ENCODE results near the gene CADM3. TPM values are rescaled to one million over a fixed set of nuclear protein-coding genes. Genes with fewer than 3 reads are reported as not detected.

Gene CADM3
- total and polyA plus RNA-seq, 9 of the 15 experiments (the other 6 are each of a cell fraction or from before 2014, with no cell fraction given) = 0.04 TPM; not detected in 8

- TF ChIP-seq MCM7 (IDR thresholded peaks at IDR 0.05) = no peak
- TF ChIP-seq NFE2 (IDR thresholded peaks at IDR 0.05; ENCODE audit: low read depth) = no peak
- 0 out of 2 replicates have a peak, but pooled peaks have one; percentile 10 for TF ChIP-seq GATA2 (CRISPR knock-in tag; IDR thresholded peaks at IDR 0.05)
- TF ChIP-seq RBM14 (IDR thresholded peaks at IDR 0.05; ENCODE audit: borderline replicate concordance, insufficient read depth, low read depth, low read length) = no peak
- TF ChIP-seq CAMTA2 (CRISPR knock-in tag; conservative IDR thresholded peaks at IDR 0.05) = no peak
- TF ChIP-seq CBFA2T2 (conservative IDR thresholded peaks at IDR 0.05) = no peak
- no peak for TF ChIP-seq ZFP36 (IDR thresholded peaks at IDR 0.05; ENCODE audit: low read depth, low read length, partially characterized antibody)
- TF ChIP-seq ZNF780A (CRISPR knock-in tag; IDR thresholded peaks at IDR 0.05) = no peak
- TF ChIP-seq CBX3 (IDR thresholded peaks at IDR 0.05; ENCODE audit: borderline replicate concordance in 1 of 2, low read length in 2 of 2) = peak in 1 of 2 experiments; percentile 77; a peak in 1 of 3 replicates
- TF ChIP-seq ZNF695 (CRISPR knock-in tag; IDR thresholded peaks at IDR 0.05) = no peak
- no peak for TF ChIP-seq TOE1 (IDR thresholded peaks at IDR 0.05; ENCODE audit: borderline replicate concordance)
- TF ChIP-seq TOE1 (CRISPR knock-in tag; IDR thresholded peaks at IDR 0.05; ENCODE audit: borderline replicate concordance, low read depth) = no peak
- TF ChIP-seq ZSCAN32 (CRISPR knock-in tag; IDR thresholded peaks at IDR 0.05) = no peak
- TF ChIP-seq RNF219 (CRISPR knock-in tag; IDR thresholded peaks at IDR 0.05) = no peak
- TF ChIP-seq EP400 (IDR thresholded peaks at IDR 0.05) = no peak
- no peak for TF ChIP-seq SP2 (IDR thresholded peaks at IDR 0.05; ENCODE audit: extremely low read depth, low read depth, low read length, poor library complexity, severe bottlenecking)
- 0 out of 2 replicates have a peak, but pooled peaks have one; percentile 26 for TF ChIP-seq TCF3 (CRISPR knock-in tag; IDR thresholded peaks at IDR 0.05)
- TF ChIP-seq RBFOX2 (IDR thresholded peaks at IDR 0.05; ENCODE audit: low read depth, low read length) = no peak
- TF ChIP-seq ZNF444 (CRISPR knock-in tag; IDR thresholded peaks at IDR 0.05) = no peak
- TF ChIP-seq AFF4 (CRISPR knock-in tag; IDR thresholded peaks at IDR 0.05) = peak; percentile 86
- TF ChIP-seq CTCFL (IDR thresholded peaks at IDR 0.05; ENCODE audit: borderline replicate concordance, insufficient read depth, low read depth, low read length, poor library complexity, severe bottlenecking) = no peak
Measured at GRCh38 chr1:159177272-159177907, 6.0 kb downstream of the CADM3 start (continued).
